Neutrophil (primary cell): Measurements from ENCODE around the gene ADCY3.

Experiments used
- H3K27ac ChIP-seq: fragments of 200-600 bp; sonication (generic); 2 replicates; pipeline ENCODE4 v1.5.1; 2016; ENCODE audit warnings: mild to moderate bottlenecking, moderate library complexity
- H3K27me3 ChIP-seq: fragments of 200-600 bp; sonication (generic); 2 replicates; pipeline ENCODE4 v1.6.0; 2016; ENCODE audit warnings: mild to moderate bottlenecking
- H3K36me3 ChIP-seq: fragments of 200-600 bp; sonication (generic); 2 replicates; pipeline ENCODE4 v1.5.1; 2017
- H3K4me1 ChIP-seq, 2 experiments: fragments of 200-600 bp in 1 of 2; sonication (generic) in 1 of 2; 1 replicate in 1 of 2; 2 replicates in 1 of 2; pipeline versions ENCODE4 v1.5.1 to v1.6.1; 2013 to 2016; ENCODE audit warnings: low read depth in 1 of 2, low read length in 1 of 2, mild to moderate bottlenecking in 1 of 2, moderate library complexity in 1 of 2; ENCODE audit not compliant: control insufficient read depth in 1 of 2, insufficient read depth in 1 of 2
- H3K4me3 ChIP-seq, 2 experiments: fragments of 200-600 bp in 1 of 2; sonication (generic) in 1 of 2; 1 replicate in 1 of 2; 2 replicates in 1 of 2; pipeline ENCODE4 v1.5.1; 2013 to 2016; ENCODE audit warnings: low read depth in 1 of 2, low read length in 1 of 2, mild to moderate bottlenecking in 1 of 2, moderate library complexity in 1 of 2
- H3K9me3 ChIP-seq: fragments of 200-600 bp; sonication (generic); 2 replicates; pipeline ENCODE4 v1.5.1; 2016
- TF ChIP-seq, protein P1 (sequence below): fragments of 200-600 bp; sonication (generic); IDR thresholded peaks from 2 replicates; pipeline ENCODE4 v1.5.1; 2016; ENCODE audit warnings: antibody characterized with exemption

ADCY3 gene

DNA sequence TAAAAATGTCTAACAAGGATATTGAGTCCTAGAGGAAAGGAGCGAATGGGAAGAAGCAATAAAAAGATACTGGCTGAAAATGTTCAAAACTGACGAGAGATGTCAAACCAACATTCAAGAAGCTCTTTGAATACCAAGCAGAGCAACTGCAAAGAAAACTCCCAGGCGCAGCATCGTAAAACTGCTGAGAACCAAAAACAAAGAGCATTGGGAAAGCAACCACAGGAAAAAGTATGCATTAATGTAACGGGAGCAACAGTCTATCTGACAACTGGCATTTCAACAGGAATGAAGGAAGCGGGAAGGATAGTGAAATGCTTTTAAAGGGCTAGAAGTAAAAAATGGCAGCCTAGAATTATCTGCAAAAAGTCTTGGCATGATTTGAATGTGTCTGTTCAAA, 53.1 kb downstream of the ADCY3 start:
- TF ChIP-seq, protein P1, sequence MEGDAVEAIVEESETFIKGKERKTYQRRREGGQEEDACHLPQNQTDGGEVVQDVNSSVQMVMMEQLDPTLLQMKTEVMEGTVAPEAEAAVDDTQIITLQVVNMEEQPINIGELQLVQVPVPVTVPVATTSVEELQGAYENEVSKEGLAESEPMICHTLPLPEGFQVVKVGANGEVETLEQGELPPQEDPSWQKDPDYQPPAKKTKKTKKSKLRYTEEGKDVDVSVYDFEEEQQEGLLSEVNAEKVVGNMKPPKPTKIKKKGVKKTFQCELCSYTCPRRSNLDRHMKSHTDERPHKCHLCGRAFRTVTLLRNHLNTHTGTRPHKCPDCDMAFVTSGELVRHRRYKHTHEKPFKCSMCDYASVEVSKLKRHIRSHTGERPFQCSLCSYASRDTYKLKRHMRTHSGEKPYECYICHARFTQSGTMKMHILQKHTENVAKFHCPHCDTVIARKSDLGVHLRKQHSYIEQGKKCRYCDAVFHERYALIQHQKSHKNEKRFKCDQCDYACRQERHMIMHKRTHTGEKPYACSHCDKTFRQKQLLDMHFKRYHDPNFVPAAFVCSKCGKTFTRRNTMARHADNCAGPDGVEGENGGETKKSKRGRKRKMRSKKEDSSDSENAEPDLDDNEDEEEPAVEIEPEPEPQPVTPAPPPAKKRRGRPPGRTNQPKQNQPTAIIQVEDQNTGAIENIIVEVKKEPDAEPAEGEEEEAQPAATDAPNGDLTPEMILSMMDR: no peak
- no peaks in the 10 kb centered on the region for H3K36me3 ChIP-seq
- H3K9me3 ChIP-seq: no peaks in the 10 kb centered on the region
- H3K27me3 ChIP-seq: no peaks in the 10 kb centered on the region
- H3K4me1 ChIP-seq: peaks cover under 1 to 12% of the 10 kb centered on the region in 2 experiments
- H3K4me3 ChIP-seq: no peak overlapping the region
- H3K27ac ChIP-seq: no peak overlapping the region

- Histone ChIP-seq H3K27ac (no peak overlapping the region), H3K4me3 (no peak overlapping the region), H3K4me1 (peaks cover 0 to 9% of the 10 kb centered on the region in 2 experiments), H3K36me3 (no peaks in the 10 kb centered on the region), H3K27me3 (no peaks in the 10 kb centered on the region), H3K9me3 (no peaks in the 10 kb centered on the region)
- TF ChIP-seq, protein P1: no peak
Observed at GRCh38 chr2:24863641-24864040, 56.4 kb downstream of the ADCY3 start.

GRCh38 chr2:24861500-24861899, 58.5 kb downstream of the ADCY3 start:
- no peaks in the 10 kb centered on the region for H3K27me3 ChIP-seq
- H3K36me3 ChIP-seq: no peaks in the 10 kb centered on the region
- H3K4me1 ChIP-seq: no peaks in the 10 kb centered on the region
- TF ChIP-seq, protein P1: no peak
- no peaks in the 10 kb centered on the region for H3K9me3 ChIP-seq
- H3K4me3 ChIP-seq: no peak overlapping the region
- H3K27ac ChIP-seq: no peak overlapping the region

GRCh38 chr2:24860631-24861030, 59.4 kb downstream of the ADCY3 start:
- TF ChIP-seq, protein P1: no peak
- no peak overlapping the region for H3K27ac ChIP-seq
- no peaks in the 10 kb centered on the region for H3K4me1 ChIP-seq
- H3K4me3 ChIP-seq: no peak overlapping the region
- no peaks in the 10 kb centered on the region for H3K36me3 ChIP-seq
- no peaks in the 10 kb centered on the region for H3K27me3 ChIP-seq
- no peaks in the 10 kb centered on the region for H3K9me3 ChIP-seq

DNA sequence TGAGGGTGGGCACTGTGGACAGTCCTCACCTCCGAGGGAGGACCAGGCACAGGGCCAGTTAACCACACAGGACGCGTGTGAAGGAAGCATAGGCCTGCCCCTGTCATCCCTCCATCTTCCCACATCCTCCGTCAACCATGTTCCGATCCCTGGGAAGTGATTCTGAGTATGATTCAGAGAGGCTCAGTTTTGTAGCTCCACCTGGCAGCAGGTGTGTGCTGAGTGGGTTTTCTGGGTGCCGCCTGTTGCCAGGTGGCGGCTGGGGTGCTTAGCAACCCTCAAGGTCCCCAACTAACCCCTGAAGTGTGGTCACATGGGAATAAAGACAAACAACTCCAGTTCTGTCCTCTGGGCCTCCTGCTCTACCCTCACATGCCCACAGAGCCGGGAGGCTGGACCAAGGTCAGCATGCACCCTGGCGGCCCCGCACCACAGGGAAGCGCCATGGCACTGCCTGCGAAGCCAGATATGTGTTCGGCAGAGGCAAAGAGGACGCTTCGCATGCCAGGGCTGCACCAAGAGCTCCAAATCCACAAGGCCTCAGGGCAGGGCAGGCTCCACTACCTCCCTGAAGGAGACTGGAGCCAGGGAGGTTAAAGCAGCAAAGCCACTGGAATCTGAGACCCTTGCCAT, 60.0 kb downstream of the ADCY3 start:
- no peaks in the 10 kb centered on the region for H3K27me3 ChIP-seq

More for the DNA sequence above, 60.0 kb downstream of the ADCY3 start:
- Histone ChIP-seq H3K27ac (no peak overlapping the region), H3K9me3 (no peaks in the 10 kb centered on the region), H3K4me3 (no peak overlapping the region), H3K36me3 (no peaks in the 10 kb centered on the region), H3K4me1 (no peaks in the 10 kb centered on the region)
- TF ChIP-seq, protein P1: no peak
